ENCODE data around the gene CCDC146. TPM values are rescaled to one million over a fixed set of nuclear protein-coding genes. Genes with fewer than 3 reads are reported as not detected.

The CCDC146 gene
- total and polyA plus RNA-seq, 2 of the 8 experiments (the other 6 are each of a cell fraction or from before 2014, with no cell fraction given), result 0.88 to 2.4 TPM

- no peaks in the 10 kb centered on the region for H3K79me2 ChIP-seq (ENCODE audit: control insufficient read depth in 1 of 2, insufficient read depth in 2 of 2, low read length in 2 of 2)
- no peak overlapping the region for H3K23ac ChIP-seq (ENCODE audit: insufficient read length)
- H4K5ac ChIP-seq (ENCODE audit: insufficient read length, low read depth, low read length), result no peak overlapping the region
- ChIA-PET CTCF (ENCODE audit: partially characterized antibody) (interaction anchor here (0.8 to 1.5 kb wide), 4 partner anchors 9 to 90 kb away, joined by 3 to 5 read pairs (median 4); no protein-coding TSS in a partner anchor), POLR2A (ENCODE audit: partially characterized antibody) (no interaction called here)
- no peak overlapping the region for H2AK5ac ChIP-seq (ENCODE audit: low read depth, low read length)
- H2AFZ ChIP-seq (ENCODE audit: low read length), result no peak overlapping the region
- H3K27me3 ChIP-seq (replicated peaks in 1 of 4; ENCODE audit: control insufficient read depth in 3 of 4, extremely low read depth in 1 of 4, insufficient read depth in 3 of 4, low read length in 3 of 4), result no peaks in the 10 kb centered on the region
- no peak overlapping the region for H3K4ac ChIP-seq (replicated peaks; ENCODE audit: insufficient read length, low read depth, low read length)
- H3K56ac ChIP-seq (replicated peaks; ENCODE audit: insufficient read length, low read depth, low read length), result no peak overlapping the region
- no peak overlapping the region for H3K9ac ChIP-seq (replicated peaks in 1 of 4; ENCODE audit: extremely low read depth in 1 of 4, low read depth in 3 of 4, low read length in 3 of 4)
- FAIRE-seq (no peak), DNase-seq (ENCODE audit: low read depth in 1 of 2, low spot score in 2 of 2) (no peak)
- H3K36me3 ChIP-seq (ENCODE audit: control insufficient read depth in 2 of 4, insufficient read depth in 4 of 4, low read length in 3 of 4), result no peaks in the 10 kb centered on the region
- TF ChIP-seq SIRT6 (IDR thresholded peaks at IDR 0.05; ENCODE audit: low read length), result no peak
- no peak for TF ChIP-seq SIX5 (IDR thresholded peaks at IDR 0.05; ENCODE audit: low read depth, low read length)
- no peak for TF ChIP-seq NRF1 (IDR thresholded peaks at IDR 0.05; ENCODE audit: low read depth, low read length)
- no peak for TF ChIP-seq FOSL1 (IDR thresholded peaks at IDR 0.05; ENCODE audit: insufficient read depth, low read depth, low read length)
- no peak for TF ChIP-seq HDAC6 (IDR thresholded peaks at IDR 0.05; ENCODE audit: low read depth, low read length)
- TF ChIP-seq MAX (IDR thresholded peaks at IDR 0.05), result no peak
- TF ChIP-seq, protein P1, sequence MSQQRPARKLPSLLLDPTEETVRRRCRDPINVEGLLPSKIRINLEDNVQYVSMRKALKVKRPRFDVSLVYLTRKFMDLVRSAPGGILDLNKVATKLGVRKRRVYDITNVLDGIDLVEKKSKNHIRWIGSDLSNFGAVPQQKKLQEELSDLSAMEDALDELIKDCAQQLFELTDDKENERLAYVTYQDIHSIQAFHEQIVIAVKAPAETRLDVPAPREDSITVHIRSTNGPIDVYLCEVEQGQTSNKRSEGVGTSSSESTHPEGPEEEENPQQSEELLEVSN (IDR thresholded peaks at IDR 0.05), result no peak
- TF ChIP-seq YY1 (IDR thresholded peaks at IDR 0.05; ENCODE audit: low read depth, low read length), result no peak
- TF ChIP-seq TEAD4 (IDR thresholded peaks at IDR 0.05; ENCODE audit: low read depth, low read length), result no peak
- no peak for TF ChIP-seq SP1 (IDR thresholded peaks at IDR 0.05; ENCODE audit: low read depth, low read length)
- no peak for TF ChIP-seq JUND (IDR thresholded peaks at IDR 0.05; ENCODE audit: low read length)
- TF ChIP-seq TAF1 (IDR thresholded peaks at IDR 0.05; ENCODE audit: low read depth, low read length), result no peak
- H3K9me3 ChIP-seq (ENCODE audit: insufficient read depth in 2 of 2, low read depth in 1 of 2, low read length in 1 of 2), result no peaks in the 10 kb centered on the region
- H4K20me1 ChIP-seq (replicated peaks in 1 of 2; ENCODE audit: control insufficient read depth in 1 of 2, insufficient read depth in 2 of 2, low read length in 2 of 2), result no peaks in the 10 kb centered on the region
- no peak overlapping the region for H4K8ac ChIP-seq (ENCODE audit: extremely low read depth, insufficient read depth, low read length)
- H2BK120ac ChIP-seq (replicated peaks; ENCODE audit: low read depth, low read length), result no peak overlapping the region
- no peak overlapping the region for H2BK12ac ChIP-seq (ENCODE audit: low read depth, low read length)
- H4K91ac ChIP-seq (replicated peaks; ENCODE audit: insufficient read length, low read length), result no peak overlapping the region
- peaks cover 0 to 12% (median 3%) of the 10 kb centered on the region in 4 experiments; a peak in 4 of 7 replicates for H3K4me1 ChIP-seq (replicated peaks in 1 of 4; ENCODE audit: control insufficient read depth in 3 of 4, insufficient read depth in 4 of 4, low read length in 3 of 4)
- no peak overlapping the region for H2BK15ac ChIP-seq (ENCODE audit: low read length)
- no peaks in the 10 kb centered on the region for H3K23me2 ChIP-seq (ENCODE audit: low read depth, low read length)
- no peak overlapping the region for H2BK20ac ChIP-seq (ENCODE audit: low read length)
- H3K4me3 ChIP-seq (ENCODE audit: extremely low read depth in 1 of 4, insufficient read depth in 2 of 4, low read depth in 3 of 4, low read length in 4 of 4), result no peak overlapping the region
- WGBS, 2 experiments (ENCODE audit: extremely low coverage in 1 of 2, insufficient coverage in 1 of 2, insufficient read length in 1 of 2, insufficient replicate concordance in 2 of 2, low coverage in 1 of 2, low lambda C conversion rate in 2 of 2, missing lambda C conversion rate in 1 of 2), result 93% methylated on average over 6 of the region's 6 CpGs; no CpG with 5 or more reads in 1 of the 2 experiments
- no peaks in the 10 kb centered on the region for H3K79me1 ChIP-seq (ENCODE audit: low read depth, low read length)
- no peak overlapping the region for H3K27ac ChIP-seq (ENCODE audit: low read depth, low read length)
- H3K18ac ChIP-seq (ENCODE audit: extremely low read depth, low read length), result no peak overlapping the region
- H3K14ac ChIP-seq (ENCODE audit: insufficient read length), result no peak overlapping the region
- H2BK5ac ChIP-seq (ENCODE audit: low read depth, low read length), result no peak overlapping the region
- no peak overlapping the region for H3K4me2 ChIP-seq (ENCODE audit: insufficient read depth in 1 of 2, low read depth in 2 of 2, low read length in 2 of 2)
Measured at GRCh38 chr7:77244222-77244934, 122.0 kb downstream of the CCDC146 start.

Measured in H1 (cell line).